A549 (cell line): ENCODE results near the gene ITGA11.

Experiments
- CBX2 ChIP-seq: fragments of 200-600 bp; sonication (generic); IDR thresholded peaks from 2 replicates; pipeline ENCODE4 v1.6.1; 2016; ENCODE audit warnings: low read depth, mild to moderate bottlenecking, borderline replicate concordance
- ZFP36 ChIP-seq: fragments of 450-650 bp; IDR thresholded peaks from 2 replicates; pipeline ENCODE4 v1.6.1; 2014; ENCODE audit warnings: borderline replicate concordance; ENCODE audit not compliant: partially characterized antibody
- TF ChIP-seq, protein P1 (sequence below): IDR thresholded peaks from 2 replicates; pipeline ENCODE4 v1.6.1; 2012
- TF ChIP-seq, protein P2 (sequence below): fragments of >200 bp; sonication (Bioruptor Twin); formaldehyde crosslinking; IDR thresholded peaks from 3 replicates; pipeline ENCODE4 v1.5.1; 2016

DNA sequence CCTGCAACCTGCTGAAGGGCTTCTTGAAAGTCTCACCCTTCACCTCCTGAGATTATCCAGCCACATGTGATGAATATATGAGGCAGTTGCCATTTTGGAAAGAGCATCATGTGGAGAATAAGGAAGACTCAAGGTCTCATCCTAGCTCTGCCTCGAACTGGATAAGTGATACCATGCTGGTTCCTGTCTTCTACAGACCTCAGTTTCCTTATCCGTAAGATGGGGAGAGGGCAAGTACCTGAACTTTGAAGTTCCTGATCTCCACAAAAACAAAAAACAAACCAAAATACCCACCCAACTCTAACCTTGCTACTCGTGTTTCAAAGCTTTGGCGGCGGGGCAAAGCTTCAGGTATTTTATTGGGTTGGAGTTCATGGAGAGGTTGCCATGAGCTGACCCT, 31.5 kb upstream of the ITGA11 start:
- TF ChIP-seq, protein P1, sequence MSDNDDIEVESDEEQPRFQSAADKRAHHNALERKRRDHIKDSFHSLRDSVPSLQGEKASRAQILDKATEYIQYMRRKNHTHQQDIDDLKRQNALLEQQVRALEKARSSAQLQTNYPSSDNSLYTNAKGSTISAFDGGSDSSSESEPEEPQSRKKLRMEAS, result no peak
- TF ChIP-seq, protein P2, sequence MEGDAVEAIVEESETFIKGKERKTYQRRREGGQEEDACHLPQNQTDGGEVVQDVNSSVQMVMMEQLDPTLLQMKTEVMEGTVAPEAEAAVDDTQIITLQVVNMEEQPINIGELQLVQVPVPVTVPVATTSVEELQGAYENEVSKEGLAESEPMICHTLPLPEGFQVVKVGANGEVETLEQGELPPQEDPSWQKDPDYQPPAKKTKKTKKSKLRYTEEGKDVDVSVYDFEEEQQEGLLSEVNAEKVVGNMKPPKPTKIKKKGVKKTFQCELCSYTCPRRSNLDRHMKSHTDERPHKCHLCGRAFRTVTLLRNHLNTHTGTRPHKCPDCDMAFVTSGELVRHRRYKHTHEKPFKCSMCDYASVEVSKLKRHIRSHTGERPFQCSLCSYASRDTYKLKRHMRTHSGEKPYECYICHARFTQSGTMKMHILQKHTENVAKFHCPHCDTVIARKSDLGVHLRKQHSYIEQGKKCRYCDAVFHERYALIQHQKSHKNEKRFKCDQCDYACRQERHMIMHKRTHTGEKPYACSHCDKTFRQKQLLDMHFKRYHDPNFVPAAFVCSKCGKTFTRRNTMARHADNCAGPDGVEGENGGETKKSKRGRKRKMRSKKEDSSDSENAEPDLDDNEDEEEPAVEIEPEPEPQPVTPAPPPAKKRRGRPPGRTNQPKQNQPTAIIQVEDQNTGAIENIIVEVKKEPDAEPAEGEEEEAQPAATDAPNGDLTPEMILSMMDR, result no peak
- TF ChIP-seq ZFP36 (no peak), CBX2 (no peak)
